Transverse colon (tissue), 4 donors: ENCODE data around the gene NEK5.

Experiments
- CTCF ChIP-seq, 5 experiments: fragments of 200-600 bp in 3 of 5; fragments of 450-650 bp in 2 of 5; sonication (generic) in 3 of 5; IDR thresholded peaks; 1 replicate in 2 of 5; 2 replicates in 3 of 5; pipeline ENCODE4 v1.5.1; 2016 to 2017; ENCODE audit warnings: antibody characterized with exemption in 5 of 5, inconsistent platforms in 3 of 5, mild to moderate bottlenecking in 2 of 5, moderate library complexity in 1 of 5
- EP300 ChIP-seq: sonication (generic); formaldehyde crosslinking; IDR thresholded peaks from one replicate; pipeline ENCODE4 v1.6.1; 2017; ENCODE audit warnings: antibody characterized with exemption, low read depth
- POLR2A ChIP-seq: fragments of 450-650 bp; IDR thresholded peaks from one replicate; pipeline ENCODE4 v1.6.1; 2016; ENCODE audit warnings: antibody characterized with exemption, mild to moderate bottlenecking, moderate library complexity
- POLR2AphosphoS5 ChIP-seq, 3 donors: sonication (generic); formaldehyde crosslinking; IDR thresholded peaks; one replicate each; pipeline ENCODE4 v1.6.1; 2016; ENCODE audit warnings: antibody characterized with exemption in 3 of 3

- TF ChIP-seq POLR2A = no peak
- TF ChIP-seq CTCF (IDR thresholded peaks at IDR 0.05) = no peak
- no peak for TF ChIP-seq POLR2AphosphoS5 (IDR thresholded peaks at IDR 0.05)
- TF ChIP-seq EP300 = no peak
Observed at GRCh38 chr13:52003541-52003940, 125.3 kb downstream of the NEK5 start.
